A549 (cell line): ENCODE data around the gene KANSL3.

Experiments
- ESRRA ChIP-seq: fragments of 150-350 bp; IDR thresholded peaks from 2 replicates; pipeline ENCODE4 v1.6.1; 2014; ENCODE audit warnings: mild to moderate bottlenecking, low read length, borderline replicate concordance
- HEYL ChIP-seq: fragments of 250-450 bp; sonication (Bioruptor Pico); IDR thresholded peaks from 2 replicates; pipeline ENCODE4 v1.8.0; 2021; ENCODE audit warnings: mild to moderate bottlenecking, moderate library complexity
- POLR2A ChIP-seq: IDR thresholded peaks from 2 replicates; pipeline ENCODE4 v1.6.1; 2012; ENCODE audit warnings: mild to moderate bottlenecking, low read length
- TF ChIP-seq, protein P1 (sequence below): IDR thresholded peaks from 2 replicates; pipeline ENCODE4 v1.6.1; 2012

DNA sequence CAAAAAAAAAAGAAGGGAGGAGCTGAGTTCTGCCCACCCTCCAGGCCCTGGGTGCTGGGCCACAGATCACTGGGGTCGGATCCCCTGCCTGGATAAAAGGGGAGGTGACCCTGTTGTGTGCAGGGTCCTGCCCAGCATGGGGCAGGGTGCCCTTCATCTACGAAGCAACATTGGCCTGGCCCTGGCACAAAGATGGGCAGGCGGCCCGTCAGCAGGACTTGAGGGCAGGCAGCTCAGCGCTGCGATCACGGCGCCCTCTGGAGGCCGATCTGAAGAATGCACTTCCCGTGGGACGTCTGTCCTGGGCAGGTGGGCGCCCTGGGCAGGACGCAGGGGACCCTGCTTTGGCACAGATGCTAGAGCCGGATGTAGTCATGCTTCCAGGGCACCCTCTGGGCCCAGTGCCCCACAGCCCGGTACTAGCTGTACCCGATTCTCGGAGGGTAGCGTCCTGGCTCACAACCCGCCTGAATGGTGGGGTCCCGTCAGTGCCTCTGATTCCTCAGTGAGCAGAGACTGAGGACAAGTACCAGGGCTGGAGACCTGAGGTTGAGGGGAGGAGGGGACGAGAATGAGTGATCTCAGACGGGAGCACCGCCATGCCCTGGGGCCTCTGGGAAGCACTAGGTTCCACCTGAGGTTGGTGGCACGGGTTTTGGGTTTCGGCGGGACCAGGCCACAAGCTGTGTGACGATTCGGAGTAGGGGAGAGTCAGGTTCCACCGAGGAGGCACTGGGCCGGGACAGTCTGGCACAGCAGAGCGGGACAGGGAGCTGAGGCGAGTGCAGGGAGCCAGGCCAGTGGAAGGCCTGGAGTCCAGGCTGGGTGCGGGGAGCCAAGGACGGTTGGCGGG lies 83.6 kb downstream of the KANSL3 start:
- TF ChIP-seq HEYL (no peak), POLR2A (no peak), ESRRA (no peak)
- TF ChIP-seq, protein P1, sequence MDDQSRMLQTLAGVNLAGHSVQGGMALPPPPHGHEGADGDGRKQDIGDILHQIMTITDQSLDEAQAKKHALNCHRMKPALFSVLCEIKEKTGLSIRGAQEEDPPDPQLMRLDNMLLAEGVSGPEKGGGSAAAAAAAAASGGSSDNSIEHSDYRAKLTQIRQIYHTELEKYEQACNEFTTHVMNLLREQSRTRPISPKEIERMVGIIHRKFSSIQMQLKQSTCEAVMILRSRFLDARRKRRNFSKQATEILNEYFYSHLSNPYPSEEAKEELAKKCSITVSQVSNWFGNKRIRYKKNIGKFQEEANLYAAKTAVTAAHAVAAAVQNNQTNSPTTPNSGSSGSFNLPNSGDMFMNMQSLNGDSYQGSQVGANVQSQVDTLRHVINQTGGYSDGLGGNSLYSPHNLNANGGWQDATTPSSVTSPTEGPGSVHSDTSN = no peak
